NCI-H82 treated with DMSO at 0.1 percent for 48 hours (cell line): ENCODE data around the gene NOL8.

Source experiments
- DNase-seq: peaks from one replicate; lab custom pipeline; 2025; ENCODE audit not compliant: unreplicated experiment; lab: John Stamatoyannopoulos, UW

NOL8 gene

GRCh38 chr9:92270511-92270910 is 54.6 kb downstream of the NOL8 start:
- no peak for DNase-seq

- DNase-seq = no peak
Measured at GRCh38 chr9:92266486-92266885, 58.7 kb downstream of the NOL8 start.

DNA sequence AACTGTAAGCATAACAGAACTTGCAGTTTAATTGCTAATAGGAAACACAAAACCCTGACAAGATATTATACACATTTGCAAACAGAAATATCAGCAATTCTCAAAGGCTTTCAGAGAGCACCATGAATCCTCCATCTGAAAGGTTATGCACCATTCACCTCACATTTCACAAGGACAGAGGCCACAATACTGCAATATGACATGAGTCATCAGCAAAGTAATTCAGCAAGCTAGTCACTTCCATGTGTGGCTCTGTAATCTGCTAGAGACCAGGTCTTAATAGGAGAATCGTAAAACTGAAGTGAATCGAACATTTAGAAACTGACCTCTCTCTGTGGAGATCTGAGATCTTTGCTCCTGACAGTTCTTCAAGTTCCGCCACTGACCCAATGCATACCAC is 60.0 kb downstream of the NOL8 start:
- no peak for DNase-seq

DNA sequence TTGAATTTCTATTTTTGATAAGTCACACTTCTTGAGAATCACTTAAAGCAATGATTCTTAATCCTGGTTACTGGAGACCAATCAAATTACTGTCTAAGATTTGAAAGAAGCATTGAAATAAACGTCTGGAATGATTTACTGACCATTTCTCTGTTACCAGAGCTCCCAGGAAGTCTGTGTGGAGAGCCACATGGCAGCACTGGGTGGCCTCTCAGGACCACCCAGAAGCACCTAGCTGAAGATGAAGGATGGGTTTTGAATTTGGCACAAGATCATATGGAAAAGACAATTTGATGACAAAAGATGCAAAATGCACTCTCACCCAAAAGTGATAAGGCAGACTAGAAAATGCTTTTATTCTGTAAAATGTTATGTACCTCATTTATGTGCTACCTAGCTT is 62.0 kb downstream of the NOL8 start:
- DNase-seq = no peak

GRCh38 chr9:92257327-92257726 is 67.8 kb downstream of the NOL8 start:
- no peak for DNase-seq

GRCh38 chr9:92254381-92255337 is 70.5 kb downstream of the NOL8 start:
- DNase-seq = no peak

- DNase-seq = no peak
Measured at GRCh38 chr9:92253656-92254055, 71.5 kb downstream of the NOL8 start.

GRCh38 chr9:92247981-92248380 is 77.2 kb downstream of the NOL8 start:
- no peak for DNase-seq
